RCC 7860 (cell line): ENCODE measurements around the gene SCN4A.
"Not testable (repeated sequence)": the region's sequence is repeated elsewhere in the genome, so short reads cannot be mapped to it uniquely, and the experiment has no call there.

Experiments
- DNase-seq: peaks from one replicate; pipeline ENCODE4 v3.0.0-alpha.2; 2015; ENCODE audit warnings: low spot score
- FAIRE-seq: peaks from 2 replicates; lab custom pipeline; 2012; peaks lifted over from hg19 to GRCh38; lab: Jason Lieb, UNC

Gene SCN4A

DNA sequence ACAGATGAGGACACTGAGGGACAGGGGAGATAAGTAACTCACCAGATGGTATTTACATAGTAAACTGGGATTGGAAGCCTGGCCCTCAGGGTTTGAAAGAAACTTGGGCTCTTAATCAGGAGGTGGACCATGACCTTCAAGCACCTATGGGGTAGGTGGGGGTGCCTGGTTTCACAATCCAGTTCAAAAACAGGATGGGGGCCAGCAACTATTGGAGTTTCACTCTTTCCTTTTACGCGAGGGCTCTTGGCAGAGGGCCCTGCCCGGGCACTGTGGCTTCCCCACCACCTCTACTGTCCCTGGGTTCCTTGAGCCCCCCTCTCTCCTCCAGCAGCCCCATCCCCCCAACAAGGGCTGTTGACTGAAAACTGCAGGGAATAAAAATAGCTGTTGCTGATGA, 14.1 kb upstream of the SCN4A start:
- no peak for DNase-seq
- no peak for FAIRE-seq

DNA sequence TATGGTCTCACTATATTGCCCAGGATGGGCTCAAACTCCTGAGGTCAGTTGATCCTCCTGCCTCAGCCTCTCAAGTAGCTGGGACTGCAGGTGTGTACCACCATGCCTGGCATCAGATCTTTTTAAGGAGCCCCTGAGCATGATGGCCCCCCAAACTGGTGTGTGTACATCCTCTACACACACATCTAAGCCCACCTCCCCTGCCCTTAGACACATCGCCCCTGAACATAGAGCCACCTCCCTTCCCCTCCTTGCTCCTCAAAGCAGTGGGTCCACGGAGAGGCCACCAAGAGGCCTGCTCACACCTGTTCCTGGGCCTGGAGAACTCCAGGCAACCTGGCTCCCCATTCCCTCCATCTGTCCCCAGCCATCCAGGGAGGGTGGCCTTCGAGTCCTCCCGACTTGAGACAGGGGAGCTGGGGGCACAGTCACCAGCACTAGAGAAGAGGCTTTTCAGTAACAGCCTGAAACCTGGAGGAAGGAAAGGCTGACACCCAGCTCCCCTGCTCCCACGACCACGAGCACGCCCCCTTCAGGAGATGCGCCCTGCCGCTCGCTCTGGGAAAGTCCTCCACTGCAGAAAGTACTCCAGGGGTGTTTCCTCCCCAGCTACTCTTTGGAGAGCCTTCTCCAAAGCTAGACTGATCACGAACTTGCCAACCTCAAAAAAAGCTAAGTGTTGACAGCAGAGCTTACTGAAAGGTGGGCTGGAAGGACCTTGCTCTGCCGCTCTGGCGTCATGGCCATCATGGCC, 12.8 kb upstream of the SCN4A start:
- no peak for DNase-seq
- no peak for FAIRE-seq

GRCh38 chr17:63984651-63985386, 12.1 kb upstream of the SCN4A start:
- no peak for FAIRE-seq

GRCh38 chr17:63984236-63984635, 11.5 kb upstream of the SCN4A start:
- FAIRE-seq (no peak), DNase-seq (no peak)

More at GRCh38 chr17:63984651-63985386, 12.1 kb upstream of the SCN4A start:
- peak; percentile 16 for DNase-seq

- FAIRE-seq (no peak), DNase-seq (no peak)
Measured at GRCh38 chr17:63983320-63983719, 10.6 kb upstream of the SCN4A start.

- DNase-seq, FAIRE-seq: not testable (repeated sequence)
Measured at GRCh38 chr17:63982641-63983040, 9.9 kb upstream of the SCN4A start.

DNA sequence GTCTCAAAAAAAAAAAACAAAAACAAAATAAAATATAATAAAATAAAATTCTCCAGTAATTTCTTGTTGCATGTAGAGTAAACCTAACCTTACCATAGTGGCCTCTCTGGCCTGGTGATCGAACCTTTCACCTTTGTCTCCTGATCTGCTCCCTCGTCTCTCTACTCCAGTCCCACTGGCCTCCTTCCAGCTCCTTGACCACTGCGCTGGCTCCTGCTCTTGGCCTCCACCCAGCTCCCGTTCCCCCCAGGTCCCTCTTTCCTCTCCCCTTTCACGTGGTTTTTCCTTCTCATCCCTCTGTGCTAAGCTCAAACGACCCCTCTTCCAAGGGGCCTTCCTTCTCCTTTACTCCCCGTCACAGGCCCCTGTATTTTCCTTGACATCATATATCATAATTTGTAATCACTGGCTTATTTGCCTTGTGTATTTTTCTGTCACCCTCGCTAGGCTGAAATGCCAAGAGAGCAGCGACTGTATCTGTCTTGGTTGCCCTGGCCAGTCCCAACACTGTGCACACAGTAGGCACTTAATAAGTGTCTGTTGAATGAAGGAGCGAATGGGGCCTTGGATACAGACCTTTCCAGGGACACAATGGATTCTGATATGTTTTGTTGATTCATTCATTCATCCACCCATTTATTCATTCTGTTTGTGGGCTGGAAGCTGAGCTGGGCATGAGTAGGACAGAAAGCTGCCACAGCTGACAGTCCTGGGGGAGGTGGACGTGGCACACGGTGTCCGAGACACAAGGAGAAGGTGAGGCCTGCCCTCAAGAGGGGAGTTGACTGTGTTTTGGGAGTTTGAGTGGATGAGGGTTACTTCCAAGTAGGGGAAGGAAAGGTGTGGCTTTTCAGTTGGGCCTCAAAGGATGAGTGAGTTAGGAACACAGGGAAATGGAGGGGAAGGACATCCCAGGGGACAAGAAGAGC, 5.8 kb upstream of the SCN4A start:
- FAIRE-seq (no peak), DNase-seq (no peak)

- DNase-seq = no peak
- no peak for FAIRE-seq
Measured at GRCh38 chr17:63976702-63977101, 4.0 kb upstream of the SCN4A start.

- no peak for DNase-seq
Measured at GRCh38 chr17:63975541-63976092, 2.9 kb upstream of the SCN4A start.

DNA sequence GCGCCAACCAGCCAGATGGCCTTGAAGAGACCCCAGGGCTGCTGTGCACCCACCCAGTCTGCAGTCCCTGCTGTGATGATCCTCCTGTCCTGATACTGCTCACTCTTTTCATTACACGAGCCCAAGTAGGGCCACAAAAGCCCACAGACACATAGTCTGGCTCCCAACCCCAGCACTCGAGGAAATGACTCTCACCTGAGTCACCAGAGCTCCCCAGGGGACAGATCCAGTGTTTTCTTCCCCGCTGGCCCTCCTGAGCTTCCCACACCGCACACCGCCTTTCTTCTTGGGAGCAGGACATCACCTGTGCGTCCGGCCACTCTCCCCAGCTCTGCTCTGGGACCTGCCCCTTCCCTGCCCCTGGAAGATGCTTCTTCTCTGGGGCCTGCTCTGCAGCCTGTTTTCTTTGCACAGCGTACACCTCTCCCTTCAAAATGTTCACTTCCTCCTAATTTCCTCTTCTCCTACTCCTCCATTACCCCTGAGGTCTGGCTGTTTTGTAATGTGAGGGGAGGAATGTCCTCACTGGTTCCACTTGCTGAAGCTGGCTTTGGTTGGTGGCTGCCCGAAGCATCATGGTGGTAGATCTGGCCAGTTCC, 2.0 kb upstream of the SCN4A start:
- FAIRE-seq (peak; percentile 85), DNase-seq (peak; percentile 79)

More at GRCh38 chr17:63975541-63976092, 2.9 kb upstream of the SCN4A start:
- no peak for FAIRE-seq

DNA sequence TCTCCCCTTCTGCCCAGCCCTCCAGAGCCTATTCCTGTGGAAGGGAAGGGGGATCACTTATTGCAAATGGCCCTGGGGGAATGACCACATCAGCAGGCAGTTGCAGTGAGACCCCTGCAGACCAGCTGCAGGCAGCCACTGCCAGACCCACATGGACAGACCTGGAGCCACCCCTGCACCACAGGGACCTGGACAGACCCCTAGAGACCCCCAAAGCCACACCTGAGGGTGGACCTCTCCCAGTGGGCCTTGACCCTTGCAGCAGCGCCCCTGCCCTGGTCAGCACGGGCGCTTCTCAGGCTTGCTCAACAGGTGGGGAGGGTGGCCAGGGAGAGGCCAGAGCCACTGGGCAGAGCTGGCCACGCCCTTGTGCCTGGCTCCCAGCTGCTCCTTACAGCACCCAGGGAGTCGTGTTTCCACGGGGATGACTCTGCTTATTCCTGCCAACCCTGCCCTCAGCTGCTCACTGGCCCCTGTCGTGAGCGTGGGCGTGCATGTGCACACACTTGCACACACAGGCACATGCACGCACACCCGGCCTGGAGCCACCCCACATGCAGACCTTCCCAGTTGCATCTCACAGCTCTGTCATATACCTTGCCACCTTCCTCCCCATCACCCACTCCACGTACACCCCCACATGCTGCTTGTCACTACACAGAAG, 1.3 kb upstream of the SCN4A start:
- FAIRE-seq (no peak), DNase-seq (peak; percentile 51)

DNA sequence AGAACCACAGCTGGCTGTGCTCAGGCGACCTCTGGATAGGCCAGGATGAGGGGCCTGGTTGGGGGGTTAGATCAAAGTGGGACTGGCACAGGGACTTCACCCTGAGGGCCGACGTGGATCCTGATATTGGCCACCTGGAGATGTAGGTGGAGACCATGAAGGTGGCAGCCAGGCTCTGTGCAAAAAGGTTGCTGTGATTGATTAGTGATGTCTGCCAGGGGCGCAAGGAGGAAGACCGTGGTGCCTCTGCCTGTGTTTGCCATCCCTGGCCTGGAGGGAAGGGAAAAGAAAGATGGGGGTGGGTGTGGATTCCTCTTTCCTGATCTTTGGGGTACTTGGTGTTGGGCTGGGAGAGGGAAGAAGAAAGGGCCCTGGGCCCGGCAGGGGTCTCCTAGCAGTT, 529 bp upstream of the SCN4A start:
- FAIRE-seq (no peak), DNase-seq (no peak)

- DNase-seq (no peak), FAIRE-seq (no peak)
Measured at GRCh38 chr17:63969278-63969677, 3.4 kb downstream of the SCN4A start.

GRCh38 chr17:63967953-63968352, 4.8 kb downstream of the SCN4A start:
- FAIRE-seq = no peak
- peak; percentile 11 for DNase-seq

GRCh38 chr17:63966646-63967264, 6.0 kb downstream of the SCN4A start:
- DNase-seq (no peak), FAIRE-seq (no peak)

DNA sequence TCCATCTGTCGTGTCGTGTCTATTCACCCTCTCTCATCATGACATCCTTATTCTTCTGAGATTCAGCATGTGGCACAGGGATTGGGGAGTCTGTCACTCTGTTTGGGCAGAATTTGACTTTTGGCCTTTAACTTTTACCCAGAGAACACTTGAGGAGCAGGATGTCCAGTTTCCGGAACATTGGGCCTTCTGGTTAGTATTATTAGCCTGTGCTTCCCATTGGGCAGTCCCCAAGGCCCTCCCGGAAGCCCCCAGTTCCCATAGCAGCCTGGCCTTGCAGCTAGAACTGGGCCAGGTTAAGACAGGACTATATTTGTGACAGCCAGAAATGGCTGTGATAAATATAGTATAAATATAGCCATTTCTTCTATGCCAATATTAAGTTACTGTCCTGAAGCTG, 9.6 kb downstream of the SCN4A start:
- no peak for DNase-seq
- FAIRE-seq = no peak

- FAIRE-seq (no peak), DNase-seq (no peak)
Measured at GRCh38 chr17:63962298-63962744, 10.4 kb downstream of the SCN4A start.

DNA sequence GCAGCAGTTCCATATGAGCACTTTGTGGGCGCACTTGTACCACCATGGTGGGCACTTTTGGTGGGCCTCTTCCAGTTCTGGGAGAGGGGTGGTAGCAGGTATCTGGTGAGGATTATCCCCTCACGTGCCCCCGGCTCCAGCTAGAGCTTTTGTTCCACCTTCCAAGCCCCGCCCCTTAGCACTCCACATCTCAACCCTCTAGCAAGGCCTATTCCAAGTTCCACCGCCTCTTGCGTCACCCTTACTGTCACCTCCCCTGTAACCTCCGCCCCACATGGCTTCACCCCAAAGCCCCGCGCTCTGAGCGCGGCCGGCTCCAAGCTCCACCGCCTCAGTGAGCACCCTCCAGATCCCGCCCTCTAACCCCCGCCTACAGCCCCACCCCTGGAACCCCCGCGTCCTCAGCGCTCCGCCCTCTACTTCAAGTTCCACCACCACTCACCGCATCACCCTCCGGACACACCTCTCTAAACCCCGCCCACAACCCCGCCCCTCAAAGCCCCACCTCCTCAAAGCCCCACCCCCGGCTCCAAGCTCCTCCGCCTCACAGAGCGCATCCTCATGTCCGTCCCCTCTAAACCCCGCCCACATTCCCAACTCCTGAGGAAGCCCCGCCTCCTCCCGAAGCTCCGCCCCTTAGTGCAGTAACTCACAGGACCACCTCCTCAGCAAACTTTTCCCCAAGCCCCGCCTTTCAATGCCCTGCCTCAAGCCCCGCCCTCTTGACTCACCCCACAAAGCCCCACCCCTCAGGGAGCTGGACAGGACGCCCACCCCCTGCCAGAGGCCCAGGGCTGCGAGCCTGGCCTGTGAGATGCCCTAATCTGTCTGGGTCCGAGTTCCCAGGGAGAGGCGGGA, 11.1 kb downstream of the SCN4A start:
- FAIRE-seq (no peak), DNase-seq (no peak)
